AG10803 (cell line): Measurements from ENCODE around the gene TUBB3.
"Not testable (repeated sequence)": the region's sequence is repeated elsewhere in the genome, so short reads cannot be mapped to it uniquely, and the experiment has no call there.

Source experiments
- DNase-seq: peaks from one replicate; pipeline ENCODE4 v3.0.0; 2010; ENCODE audit warnings: low read depth
- H3K4me3 ChIP-seq: 2 replicates; pipeline ENCODE4 v1.5.1; 2011; ENCODE audit warnings: mild to moderate bottlenecking, low read length, control low read depth
- TF ChIP-seq, protein P1 (sequence below): conservative IDR thresholded peaks from 2 replicates; pipeline ENCODE4 v1.5.1; 2011; ENCODE audit warnings: mild to moderate bottlenecking, low read length, control low read depth, inconsistent platforms

The TUBB3 gene

DNA sequence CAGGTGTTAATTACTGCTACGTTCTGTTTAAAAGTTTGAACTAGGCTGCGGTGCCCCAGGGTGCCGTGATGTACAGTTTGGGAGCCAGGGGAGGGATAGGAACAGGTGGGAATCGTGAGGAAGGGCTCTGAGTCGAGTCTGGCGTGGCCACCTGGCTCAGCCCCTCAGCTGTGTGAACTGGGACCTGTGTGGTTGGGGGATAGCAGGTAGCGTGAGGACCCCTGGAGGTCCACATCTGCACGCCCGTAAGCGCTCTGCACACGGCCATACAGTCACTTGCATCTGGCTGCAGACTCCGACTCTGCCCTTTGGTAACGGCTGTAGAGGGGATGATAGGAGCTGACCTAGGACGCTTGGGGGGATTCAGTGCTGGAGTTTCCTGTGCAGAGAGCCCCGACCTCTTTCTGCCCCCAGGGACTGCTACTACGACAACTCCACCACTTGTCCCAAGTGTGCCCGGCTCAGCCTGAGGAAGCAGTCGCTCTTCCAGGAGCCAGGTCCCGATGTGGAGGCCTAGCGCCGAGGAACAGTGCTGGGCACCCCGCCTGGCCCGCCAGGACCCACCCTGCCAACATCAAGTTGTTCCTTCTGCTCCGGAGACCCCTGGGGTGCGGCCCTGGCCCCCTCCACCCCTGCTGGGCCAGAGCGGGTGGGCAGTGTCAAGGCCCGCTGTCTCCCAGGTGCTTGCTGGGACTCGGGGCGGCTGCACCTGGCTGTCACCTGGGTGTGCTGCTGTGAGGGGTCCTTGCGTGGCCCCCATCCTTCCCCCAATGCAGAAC is 42.5 kb downstream of the TUBB3 start:
- TF ChIP-seq, protein P1, sequence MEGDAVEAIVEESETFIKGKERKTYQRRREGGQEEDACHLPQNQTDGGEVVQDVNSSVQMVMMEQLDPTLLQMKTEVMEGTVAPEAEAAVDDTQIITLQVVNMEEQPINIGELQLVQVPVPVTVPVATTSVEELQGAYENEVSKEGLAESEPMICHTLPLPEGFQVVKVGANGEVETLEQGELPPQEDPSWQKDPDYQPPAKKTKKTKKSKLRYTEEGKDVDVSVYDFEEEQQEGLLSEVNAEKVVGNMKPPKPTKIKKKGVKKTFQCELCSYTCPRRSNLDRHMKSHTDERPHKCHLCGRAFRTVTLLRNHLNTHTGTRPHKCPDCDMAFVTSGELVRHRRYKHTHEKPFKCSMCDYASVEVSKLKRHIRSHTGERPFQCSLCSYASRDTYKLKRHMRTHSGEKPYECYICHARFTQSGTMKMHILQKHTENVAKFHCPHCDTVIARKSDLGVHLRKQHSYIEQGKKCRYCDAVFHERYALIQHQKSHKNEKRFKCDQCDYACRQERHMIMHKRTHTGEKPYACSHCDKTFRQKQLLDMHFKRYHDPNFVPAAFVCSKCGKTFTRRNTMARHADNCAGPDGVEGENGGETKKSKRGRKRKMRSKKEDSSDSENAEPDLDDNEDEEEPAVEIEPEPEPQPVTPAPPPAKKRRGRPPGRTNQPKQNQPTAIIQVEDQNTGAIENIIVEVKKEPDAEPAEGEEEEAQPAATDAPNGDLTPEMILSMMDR = no peak
- no peak for DNase-seq
- no peak overlapping the region for H3K4me3 ChIP-seq

DNA sequence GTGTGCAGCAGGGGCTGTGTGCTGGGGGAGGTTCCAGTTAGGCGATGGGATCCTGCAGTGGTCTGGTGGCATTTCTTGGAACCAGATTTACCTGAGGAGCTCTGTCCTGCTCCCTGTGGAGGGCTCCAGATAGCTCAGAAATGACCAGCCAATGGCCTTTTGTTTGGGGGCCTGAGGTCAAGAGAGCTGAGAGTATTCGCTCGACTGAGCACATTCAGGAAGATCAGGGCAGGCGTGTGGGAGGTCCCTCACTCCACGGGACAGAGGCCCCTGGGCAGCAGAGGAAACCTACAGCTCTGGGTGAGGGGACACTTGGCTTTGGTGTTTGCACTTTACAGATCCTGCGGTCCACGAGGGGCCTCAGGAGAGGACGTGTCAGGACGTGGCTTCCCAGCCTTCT is 43.6 kb downstream of the TUBB3 start:
- TF ChIP-seq, protein P1 = no peak
- no peak for DNase-seq
- H3K4me3 ChIP-seq = no peak overlapping the region

DNA sequence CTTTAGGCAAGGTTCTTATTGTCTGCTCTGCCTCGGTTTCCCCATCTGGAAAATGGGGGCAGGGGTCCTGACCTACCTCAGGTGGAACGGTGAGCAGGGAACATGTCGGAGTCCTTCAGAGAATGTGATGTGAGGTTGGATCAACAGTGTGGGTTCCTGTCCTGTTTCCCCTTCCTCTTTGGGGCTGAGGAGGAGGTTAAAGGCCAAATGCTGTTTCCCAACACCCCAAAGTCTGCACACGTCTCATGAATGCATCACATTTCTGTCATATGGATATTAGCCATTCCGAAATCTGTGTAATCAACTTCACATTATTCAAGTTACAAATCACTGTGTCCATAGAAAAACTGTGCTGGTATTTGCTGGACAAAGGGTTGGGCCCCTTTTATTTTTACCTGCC is 44.3 kb downstream of the TUBB3 start:
- not testable (repeated sequence) for H3K4me3 ChIP-seq, DNase-seq

DNA sequence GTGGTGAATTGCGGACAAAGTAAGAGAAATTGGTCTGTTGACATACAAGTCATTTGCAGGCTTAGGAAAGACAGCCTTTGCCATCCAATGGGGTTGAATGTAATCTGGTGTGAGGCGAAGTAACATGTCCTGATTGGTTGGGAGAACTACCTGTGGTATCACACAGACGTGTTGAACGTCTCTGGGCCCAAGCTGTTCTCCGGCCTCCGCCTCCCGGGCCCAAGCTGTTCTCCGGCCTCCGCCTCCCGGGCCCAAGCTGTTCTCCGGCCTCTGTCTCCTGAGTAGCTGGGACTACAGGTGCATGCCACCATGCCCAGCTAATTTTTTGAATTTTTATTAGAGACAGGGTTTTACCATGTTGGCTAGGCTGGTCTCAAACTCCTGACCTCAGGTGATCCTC is 44.9 kb downstream of the TUBB3 start:
- DNase-seq, H3K4me3 ChIP-seq: not testable (repeated sequence)

DNA sequence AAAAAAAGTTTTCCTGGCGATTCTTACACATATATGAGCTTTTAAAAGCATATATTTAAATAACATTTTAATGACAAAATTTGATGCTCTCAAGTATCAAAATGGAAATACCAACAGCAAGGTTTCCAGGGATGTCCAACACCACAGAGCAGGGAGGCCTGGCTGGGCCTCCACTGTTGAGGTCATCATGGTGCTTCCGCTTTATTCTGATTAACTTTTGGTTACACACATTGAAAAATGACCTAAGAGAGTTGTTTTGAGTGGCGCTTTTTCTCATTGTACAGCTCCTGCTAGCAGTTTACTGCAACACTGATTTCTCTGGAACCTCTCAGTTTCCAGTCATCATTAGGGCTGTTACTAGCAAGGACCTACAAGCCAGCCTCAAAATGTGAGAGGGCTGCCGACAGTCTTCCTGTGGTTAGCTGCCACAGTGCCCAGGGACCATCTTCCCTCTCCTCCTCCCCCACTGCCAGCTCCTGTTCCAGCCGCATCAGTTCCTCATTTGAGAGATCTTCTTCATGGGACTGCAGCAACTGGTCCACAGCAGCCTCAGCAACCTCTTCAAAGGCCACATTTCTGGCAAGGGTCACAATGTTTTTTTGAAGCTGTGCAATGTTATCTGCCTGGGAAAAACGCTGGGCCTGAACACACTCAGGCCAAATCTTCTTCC is 46.7 kb downstream of the TUBB3 start:
- DNase-seq = no peak
- TF ChIP-seq, protein P1 = no peak
- H3K4me3 ChIP-seq = no peak overlapping the region

DNA sequence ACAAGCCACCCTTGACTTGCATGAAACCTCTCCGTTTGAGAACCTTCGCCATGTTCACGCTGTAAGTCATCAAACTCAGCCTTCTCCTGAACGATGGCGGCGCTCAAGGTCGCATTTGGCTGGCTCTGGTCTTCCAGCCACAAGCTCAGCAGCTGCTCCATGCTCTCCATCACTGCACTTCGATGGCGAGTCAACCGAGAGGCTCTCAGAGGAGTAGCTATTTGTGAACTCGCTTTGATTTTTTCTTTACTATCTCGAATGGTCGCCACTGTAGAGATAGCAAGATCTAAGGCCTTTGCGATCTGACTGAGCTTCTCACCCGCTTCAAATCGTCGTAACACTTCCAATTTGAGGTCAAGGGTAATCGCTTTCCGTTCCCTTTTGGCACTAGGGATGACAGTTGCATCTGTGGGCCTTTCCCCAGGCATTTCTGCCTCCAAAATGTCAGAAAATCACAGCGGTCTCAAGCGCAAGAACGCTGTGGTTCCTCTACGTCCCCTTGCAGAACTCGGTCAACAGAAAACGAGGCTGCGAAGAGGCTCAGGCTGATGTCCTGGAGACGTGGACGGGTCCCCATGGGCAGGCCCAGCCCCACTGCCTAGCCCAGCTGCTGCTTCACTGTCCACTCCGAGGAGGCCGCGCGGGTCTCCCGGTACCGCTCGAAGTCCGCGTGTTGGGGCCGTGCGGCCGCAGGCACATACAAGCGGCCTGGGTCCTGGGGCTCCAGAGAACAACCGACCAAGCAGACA is 48.5 kb downstream of the TUBB3 start:
- TF ChIP-seq, protein P1 = no peak

DNA sequence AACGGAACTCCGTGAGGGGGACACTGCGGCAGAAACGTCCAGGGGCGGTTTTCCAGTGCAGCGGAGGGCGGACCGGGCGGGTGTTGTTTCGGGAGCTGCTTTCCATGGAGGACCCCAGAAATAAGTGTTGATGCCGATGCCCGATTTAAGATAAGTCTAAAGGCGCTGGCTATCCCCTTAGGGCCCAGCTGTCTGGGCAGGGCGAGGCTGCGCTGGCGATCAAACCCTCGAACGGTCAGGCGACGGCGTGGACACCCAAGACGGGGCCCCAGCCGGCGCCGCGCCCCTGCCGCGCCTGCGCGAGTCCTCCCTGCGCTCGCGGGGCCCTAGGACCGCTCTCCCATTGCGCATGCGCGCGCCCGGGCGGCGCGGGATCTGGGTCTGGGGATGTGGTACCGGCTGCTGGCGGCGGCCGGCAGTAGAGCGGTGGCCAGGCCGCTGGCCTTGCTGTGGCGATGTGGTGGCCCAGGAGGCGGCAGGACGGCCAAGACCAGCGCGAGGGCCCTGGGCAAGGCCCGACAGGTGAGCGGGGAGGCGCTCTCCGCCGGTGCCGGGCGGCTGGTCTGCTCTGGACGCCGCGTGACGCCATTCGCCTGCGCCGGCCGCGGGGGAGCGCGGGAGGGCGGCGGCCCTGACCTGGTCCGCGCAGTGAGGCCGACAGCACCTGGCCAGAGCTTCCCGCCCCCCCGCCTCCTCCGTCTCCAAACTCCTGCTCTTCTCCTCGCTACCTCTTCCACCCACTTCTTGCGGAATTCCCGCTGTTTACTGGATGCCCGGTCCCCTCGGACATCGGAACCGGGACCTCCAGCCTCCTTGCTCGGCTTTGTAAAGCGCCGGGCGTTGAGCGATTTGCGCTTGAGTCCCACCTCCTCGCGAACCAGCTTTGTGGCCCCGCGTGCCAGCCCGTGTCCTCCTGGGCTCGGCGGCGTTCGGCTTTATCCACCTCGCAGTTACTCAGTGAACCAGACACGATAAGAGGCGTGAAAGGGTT is 49.4 kb downstream of the TUBB3 start:
- H3K4me3 ChIP-seq = peak overlapping the region; percentile 92
- TF ChIP-seq, protein P1 = no peak
- DNase-seq = peak; percentile 86

More for the DNA sequence above, 48.5 kb downstream of the TUBB3 start:
- peak overlapping the region; percentile 92 for H3K4me3 ChIP-seq
- DNase-seq = peak; percentile 4
